NCI-H446 (cell line): ENCODE data around the gene WHRN.

Source experiments
- DNase-seq, 2 experiments: peaks; one replicate each; lab custom pipeline; 2025; lab: John Stamatoyannopoulos, UW

WHRN gene

DNA sequence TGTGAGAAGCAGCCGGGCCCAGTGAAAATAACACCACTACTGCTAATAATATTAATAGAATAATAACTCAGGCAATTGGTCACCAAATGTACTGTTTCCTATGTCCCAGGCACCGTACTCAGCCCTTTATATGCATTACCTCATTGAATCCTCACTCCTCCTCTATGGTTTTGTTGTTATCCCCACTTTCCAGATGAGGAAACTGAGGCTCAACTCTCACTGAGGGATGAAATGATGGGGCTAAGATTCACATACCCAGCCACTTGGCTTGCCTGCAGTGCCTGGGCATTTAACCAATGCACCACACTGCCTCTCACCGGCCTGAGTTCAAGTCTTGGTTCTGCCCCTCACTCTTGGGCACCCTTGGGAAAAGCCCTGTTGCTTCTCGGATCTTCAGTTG, 34.1 kb downstream of the WHRN start:
- no peak for DNase-seq

DNA sequence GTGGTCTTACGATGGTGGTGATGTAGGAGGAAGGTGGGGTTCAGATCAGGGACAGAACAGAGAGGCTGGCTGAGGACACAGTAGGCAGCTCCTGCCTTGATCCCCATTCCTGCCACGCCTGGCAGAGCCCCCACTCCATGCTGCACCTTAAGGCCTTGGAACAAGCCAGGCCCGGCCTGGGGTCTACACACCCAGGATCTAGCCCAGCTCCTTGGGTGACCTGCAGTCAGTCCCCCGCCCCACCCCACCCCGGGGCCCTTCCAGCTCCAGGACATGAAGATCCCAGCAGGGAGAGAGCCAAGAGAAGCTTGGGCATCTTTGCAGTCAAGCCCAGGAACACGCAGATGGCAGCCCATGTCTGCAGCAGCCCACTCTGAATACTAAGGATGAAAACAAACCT, 34.7 kb downstream of the WHRN start:
- no peak for DNase-seq

DNA sequence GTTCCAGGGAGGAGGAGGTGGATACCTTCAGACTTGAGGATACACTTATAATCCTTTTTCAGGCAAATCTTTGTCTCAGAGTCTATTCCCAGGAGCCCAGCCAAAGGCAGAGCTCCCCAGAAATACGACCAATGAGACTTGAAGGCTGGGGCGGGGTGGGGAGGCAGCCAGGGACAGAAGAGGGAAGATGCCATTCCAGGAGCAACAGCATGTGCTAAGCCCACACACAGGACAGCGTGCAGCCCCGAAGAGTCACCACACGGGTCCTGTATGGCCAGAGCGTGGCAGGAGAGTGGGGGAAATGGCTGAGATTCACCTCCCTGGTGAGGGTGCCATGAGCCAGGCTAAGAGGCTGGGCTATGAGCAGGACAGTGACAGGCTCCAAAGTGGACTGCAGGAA, 35.2 kb downstream of the WHRN start:
- DNase-seq, result no peak

DNA sequence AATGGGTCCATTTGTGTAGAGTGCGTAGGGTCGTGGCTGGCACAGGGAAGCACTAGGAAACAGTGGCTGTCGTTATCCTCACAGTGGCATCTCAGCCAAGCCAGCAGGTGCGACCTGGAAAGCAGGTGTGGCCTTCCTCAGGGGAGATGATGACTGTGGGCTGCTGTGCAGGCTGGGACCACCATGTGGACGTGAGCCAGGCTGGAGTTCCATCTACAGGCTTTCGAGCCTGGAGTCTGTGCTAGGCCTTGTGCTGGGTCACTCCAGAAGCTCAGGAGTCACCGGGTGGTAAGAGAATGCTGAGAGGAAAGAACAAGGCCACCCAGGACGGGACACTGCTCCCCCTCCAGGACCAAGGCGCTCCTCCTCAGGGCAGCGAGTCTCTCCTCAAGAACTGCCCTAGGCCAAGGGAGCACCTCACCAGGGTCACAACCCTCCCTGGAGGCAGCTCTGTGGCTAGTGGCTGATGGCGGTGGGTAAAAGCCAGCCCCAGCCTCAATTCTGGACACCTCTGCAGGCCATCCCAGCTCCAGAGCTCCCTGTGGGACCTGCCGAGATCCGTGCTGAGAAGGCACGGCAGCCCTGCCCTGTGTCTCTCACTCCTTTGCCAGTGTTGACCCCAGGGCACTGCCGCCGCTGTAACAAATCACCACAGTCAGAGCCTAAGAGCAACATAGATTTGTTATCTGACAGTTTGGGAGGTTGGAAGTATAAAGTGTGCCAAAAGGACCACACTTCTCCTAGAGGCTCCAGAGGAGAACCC, 36.0 kb downstream of the WHRN start:
- DNase-seq, result no peak

DNA sequence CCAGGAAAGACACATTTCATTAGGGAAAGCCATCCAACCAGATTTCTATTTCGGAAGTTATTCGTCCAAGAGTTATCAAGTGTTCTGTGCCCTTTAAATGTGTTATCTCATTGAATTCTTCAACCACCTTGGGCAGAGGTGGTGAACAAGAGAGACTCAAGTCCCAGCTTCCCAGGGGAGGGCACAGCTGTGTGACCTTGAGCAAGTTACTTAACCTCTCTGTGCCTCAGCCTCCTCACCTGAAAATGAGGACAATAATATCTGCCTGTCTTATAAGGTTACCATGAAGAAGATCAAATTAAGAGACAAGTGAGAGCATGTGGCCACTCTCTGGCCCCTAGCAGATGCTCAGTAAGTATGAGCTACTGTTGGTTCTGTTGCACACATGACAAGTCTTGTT, 37.4 kb downstream of the WHRN start:
- no peak for DNase-seq

DNA sequence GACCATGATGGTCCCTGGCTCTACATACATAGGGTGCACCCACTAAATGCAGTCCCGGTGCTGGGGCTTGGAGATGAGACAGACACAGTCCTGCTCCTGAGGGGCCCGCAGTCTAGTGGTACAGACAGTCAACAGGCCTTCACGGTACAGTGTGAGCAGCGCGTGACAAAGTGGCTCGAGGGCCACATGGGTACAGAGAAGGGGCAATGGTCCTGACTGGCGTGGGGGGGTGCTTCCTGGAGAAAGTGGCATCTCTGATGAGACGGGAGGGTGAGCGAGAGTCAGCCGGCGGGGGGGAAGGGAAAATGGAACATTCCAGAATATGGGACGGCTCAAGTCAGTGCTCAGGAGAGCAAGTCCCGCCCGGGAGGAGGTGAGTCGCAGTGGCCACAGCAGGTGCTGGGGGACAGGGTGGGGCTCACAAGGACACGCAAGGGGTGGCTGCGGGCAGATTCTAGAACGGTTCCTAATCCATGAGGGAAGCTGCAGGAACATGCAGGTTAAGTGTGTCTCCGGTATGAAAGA, 38.0 kb downstream of the WHRN start:
- DNase-seq, result no peak

DNA sequence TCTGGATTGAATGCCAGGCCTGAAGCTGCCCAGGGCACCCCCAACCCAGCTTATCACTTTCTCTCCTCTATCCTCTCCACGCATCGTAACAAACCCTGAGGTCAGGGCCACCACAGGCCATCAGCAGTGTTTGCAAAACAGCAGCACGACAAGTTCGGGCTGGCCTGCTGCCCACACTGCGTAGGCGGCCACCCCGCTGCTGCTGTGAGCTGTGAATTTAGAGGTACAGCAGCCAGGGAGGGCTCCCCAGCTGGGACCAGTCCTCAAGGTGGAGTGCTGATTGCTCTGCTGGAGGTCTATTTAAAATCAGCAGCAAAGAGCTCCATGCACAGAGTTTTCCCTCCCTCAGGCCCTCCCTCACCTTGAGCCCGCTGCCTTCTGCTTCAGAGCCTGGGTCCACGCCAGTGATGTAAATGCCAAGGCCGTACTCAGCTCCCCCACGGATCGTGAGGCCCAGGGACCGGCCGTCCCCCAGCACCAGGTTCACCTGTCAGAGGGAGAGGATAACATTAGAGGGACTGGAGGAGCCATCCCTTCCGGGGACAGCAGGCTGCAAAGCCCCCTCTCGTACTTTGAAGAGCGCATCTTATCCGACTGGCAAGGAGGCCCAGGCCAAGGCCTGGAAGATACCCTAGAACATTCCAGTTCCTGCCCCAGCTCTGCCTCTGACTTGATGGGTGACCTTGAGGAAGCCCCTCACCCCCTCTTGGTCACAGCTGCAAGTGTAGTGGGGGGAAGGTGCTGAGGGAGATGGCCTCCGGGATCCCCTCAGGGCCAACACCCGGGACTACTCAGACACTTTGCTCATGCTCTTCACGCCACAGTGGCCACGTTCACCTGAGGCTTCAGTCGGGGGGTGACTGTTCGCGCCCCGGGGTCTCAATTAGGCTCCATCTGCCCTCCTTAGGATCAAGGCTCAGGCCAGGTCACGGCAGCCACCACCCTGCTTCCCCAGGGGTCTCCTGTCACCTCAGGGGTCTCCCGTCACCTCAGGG, 39.1 kb downstream of the WHRN start:
- DNase-seq, result no peak

DNA sequence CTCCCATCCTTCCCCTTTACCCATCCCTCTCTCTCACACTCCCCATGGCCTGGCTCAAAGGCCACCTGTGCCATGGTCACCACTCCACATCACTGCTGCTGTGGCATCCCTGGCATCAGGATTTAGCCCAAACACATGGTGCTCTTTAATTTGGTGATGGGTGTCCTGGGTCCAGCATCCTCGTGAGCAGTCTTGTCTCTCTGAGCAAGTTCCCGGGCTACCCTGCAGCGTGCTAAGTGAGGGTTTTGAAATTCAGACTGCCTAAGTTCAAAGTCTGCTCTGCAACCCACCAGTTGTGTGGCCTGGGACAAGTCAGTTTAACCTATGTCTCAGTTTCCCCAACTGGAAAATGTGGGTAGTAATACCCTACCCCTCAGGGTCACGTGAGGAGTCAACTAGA, 39.9 kb downstream of the WHRN start:
- DNase-seq, result no peak

DNA sequence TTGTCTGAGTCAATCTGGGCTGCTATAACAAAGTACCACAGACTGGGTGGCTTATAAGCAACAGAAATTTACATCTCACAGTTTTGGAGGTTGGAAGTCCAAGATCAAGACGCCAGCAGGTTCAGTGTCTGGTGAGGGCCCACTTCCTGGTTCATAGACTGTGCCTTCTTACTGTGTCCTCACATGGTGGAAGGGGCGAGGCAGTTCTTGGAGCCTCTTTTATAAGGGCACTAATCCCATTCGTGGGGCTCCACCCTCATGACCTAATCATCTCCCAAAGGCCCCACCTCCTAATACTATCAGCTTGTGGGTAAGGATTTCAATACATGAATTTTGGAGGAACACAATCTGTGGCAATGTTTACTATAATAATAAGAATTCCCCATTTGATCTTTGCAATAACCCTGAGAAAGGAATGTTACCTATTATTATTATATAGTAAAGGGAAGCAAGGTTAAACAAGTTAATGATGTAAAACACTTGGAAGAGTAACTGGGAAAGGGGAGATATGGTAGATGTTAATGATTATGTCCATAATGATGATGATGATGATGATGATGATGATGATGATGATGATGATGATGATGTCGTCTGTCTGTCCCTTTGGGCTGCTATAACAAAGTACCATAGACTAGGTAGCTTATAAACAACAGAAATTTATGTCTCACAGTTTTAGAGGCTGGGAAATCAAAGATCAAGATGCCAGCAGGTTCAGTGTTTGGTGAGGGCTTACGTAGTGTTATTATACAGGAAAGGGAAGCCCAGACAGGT, 40.8 kb downstream of the WHRN start:
- DNase-seq, result no peak

DNA sequence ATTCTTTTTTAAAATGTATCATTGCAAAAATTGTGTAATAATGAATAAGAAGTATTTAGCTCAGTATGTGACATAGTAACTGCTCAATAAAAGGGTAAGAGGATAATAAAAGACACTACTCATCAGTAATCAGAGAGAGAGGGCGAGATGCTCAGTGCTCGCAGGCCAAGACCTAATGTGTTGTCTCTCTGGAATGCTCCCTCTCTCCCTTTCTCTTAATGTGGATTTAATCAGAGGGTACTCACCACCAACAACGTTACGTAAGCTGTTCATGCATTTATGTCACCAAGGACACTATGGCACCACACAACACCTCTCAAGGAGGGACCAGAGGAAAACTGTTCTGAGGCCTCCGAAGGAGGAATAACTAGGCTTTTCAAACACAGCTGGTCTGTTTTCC, 42.5 kb downstream of the WHRN start:
- DNase-seq, result no peak

DNA sequence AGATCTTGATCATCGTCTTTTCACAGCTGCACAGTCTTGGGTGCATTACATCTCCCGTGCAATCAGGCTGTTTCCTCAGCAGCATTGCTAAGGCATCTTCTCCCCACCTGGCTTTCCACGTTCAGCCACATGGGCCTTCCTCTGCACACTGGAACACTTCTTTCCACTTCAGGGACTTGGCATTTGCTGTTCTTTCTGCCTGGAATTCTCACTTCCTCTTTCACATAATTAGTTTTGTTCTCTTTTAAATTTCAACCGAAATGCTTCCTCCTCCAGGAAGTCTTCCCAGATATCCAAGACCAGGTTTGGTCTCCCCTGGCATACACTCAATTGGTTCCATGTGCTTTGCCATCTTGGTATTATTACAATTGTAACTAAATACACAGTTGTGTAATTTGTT, 43.8 kb downstream of the WHRN start:
- DNase-seq, result no peak

DNA sequence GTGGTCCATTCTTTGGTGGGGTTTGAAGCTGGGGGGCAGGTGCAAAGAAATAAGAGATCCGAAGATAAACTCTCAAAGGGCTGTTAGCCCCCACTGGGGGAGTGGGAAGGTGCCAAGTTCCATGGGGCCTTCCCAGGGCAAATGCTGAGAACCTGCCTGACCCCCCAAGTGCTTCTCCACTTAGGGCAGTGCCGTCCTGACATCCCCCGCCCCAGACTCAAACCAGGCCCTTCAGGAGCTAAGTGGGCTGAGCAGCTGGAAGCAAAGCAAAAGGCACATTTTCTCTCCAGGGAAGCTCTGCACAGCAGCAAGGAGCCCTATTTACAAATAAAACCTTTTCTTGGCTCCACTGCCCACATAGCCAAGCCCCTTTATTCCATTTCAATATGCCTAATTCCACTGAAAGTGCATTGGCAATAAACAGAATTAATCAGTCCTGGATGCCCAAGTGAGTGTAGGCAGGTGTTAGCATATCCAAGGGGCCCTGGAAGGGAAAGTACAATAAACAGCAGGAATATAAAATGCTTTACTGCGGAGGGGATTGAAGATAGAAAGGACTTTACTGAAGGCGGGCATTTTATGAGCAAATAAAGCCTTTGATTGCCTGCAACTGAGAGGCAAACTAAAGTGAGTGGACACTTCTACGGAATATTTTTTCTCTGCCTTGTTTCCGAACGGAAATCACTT, 44.6 kb downstream of the WHRN start:
- DNase-seq, result no peak

DNA sequence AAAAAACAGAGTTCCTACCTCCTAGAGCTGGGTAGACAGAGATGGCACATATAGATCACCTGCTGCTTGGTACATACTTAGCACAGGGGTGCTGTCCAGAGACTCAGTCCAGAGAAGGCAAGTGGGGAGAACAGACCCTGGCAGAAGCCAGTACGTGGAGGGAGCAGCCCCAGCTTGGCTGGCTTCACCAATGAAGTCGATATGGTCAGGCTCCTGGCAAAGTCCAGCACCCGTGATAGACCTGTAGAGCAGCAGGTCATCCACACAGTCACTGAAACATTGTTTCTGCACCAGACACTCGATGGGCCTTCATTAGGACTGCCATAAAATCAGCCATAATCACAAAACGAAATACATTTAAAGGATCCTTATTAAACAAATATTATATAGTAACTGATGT, 45.8 kb downstream of the WHRN start:
- no peak for DNase-seq

DNA sequence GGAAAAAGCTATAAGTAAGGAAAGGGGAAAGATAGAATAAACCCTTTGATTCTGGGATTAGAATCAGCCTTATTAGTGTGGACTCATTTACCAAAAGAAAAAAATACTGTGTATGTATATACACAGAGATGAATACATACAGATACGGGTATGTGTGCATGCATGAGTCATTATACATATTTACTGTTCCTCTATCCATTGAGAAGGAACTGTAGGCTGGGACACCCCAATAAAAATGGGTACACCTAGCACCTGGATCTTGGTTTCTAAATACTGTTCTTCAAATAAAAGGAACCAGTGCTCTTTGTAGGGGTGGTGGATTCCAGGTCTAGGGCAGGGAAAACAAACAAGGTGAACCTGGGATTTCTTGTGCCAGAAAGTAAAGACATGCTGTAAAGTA, 48.3 kb downstream of the WHRN start:
- DNase-seq, result no peak

DNA sequence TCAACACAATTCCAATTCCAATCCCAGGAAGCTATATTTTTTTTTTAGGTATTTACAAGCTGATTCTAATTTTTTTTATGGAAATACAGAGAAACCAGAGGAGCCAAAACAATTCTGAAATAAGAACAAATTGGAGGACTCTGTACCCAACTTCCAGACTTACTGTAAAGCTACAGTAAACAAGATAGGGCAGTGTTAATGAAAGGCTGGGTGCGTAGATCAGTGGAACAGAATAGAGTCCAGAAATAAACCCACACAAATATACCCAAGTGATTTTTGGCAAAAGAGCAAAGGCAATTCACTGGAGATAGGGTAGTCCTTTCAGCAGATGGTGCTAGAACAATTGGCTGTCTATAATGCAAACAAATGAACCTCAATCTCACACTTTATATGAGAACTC, 50.6 kb downstream of the WHRN start:
- DNase-seq, result no peak

DNA sequence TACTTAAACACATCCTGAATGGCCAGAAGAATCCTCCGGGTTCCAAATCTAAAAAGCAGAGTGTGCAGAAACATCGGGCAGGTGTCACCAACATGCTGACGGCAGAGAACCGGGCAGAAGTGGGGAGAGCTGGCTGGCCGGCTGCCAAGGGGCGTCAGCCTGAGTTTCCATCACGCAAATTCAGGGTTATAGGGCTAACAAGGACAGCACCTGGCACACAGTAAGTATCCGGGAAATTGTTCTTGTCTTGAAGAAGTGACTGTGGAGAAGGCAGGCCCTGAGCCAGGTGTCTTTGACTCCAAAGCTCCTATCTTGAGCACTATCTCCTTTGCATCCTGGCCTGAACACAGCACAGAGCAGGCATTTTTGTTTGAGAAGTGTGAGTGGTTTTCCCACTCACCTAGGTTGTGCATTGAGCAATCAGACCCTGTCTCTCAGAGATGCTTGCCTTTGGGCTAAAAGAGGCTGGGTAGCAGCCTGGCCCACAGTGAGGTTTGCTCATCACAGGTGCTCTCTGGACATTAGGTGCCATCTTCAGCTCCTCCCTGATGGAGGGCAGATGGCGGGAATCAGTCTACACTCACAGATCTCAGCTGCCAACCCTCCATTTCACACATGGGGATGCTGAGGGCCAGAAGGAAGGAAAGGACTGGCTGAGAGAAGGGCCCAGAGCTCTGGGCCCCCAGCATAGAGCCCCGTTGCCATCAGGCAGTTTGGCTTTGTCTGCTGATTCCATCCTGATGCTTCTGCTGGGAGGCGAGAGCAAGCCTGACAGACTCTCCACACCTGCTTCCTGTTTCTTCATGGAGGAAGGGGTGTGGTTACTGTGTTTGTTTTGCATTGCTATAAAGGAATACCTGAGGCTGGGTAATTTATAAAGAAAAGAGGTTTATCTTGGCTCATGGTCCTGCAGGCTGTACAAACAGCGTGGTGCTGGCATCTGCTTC, 52.8 kb downstream of the WHRN start:
- DNase-seq, result no peak

DNA sequence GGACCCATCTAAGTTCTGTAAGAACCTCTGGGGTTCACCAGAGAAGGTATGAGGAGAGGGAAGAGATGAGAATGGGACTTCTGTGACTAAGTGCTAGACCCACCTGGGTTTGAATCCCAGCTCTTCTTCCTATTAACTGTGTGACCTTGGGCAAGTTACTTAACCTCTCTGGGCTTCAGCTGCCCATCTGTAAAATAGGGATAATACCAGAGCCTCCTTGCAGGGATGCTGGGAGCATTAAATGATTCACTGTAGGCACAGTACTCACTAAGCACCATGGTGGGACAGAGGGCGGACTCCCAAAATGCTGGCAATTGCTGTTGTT, 53.6 kb downstream of the WHRN start:
- no peak for DNase-seq

DNA sequence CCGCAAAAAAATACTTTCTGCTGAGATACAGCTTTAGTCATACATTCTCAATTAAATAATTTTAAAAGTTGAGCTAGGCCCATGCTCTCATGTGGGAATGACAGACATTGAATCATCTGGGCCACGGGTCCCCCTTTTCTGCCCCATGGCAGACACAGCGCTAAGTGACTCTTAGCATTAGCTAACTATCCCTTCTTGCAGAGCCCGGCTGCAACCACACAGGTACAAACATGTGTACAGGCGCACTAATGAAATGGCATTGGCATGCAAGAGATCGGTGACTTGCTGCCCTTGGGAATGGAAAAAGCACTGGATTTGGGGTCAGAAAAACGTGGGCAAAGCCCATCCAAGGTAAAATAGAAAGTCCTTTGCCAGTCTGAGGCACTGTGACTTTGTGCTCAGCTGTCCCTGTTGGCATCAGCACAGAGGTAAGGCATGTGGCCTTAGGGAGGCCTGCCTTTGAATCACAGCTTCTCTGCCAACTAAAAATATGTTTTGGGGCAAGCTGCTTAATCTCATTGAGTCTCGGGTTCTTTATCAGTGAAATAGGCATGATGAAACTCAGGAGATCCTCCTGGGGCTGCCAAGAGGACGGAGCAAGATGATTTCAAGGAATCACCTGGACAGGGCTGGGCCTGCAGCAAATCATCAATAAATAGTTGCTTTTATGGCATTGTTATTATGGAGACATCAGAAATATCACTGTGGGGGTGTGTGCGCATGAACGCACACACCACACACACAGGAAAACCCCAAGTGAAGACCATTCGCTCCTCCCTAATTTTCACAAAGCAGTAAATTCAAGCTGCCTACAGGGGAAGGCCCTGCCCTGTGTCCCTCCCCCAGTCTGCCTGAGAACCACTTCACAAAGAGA, 54.2 kb downstream of the WHRN start:
- DNase-seq, result no peak

DNA sequence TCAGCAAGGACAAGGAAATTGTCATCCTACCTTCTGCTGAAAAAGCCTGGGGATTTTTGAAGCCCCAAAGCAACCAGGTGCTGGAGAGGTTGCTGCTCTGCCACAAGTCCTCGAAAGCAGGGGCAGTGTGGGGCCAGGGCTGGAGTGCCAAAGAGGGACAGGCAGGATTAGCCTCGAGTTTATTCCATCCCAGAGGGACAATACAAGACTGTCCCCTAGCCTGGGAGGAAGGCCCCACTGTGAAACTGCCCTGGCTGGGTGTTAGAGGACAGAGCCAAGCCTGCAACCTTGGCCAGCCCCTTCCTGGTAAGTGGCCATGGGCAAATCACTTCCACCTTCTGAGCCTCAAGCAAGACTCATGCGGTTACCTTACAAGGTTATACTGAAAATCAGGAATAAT, 55.1 kb downstream of the WHRN start:
- DNase-seq, result no peak

DNA sequence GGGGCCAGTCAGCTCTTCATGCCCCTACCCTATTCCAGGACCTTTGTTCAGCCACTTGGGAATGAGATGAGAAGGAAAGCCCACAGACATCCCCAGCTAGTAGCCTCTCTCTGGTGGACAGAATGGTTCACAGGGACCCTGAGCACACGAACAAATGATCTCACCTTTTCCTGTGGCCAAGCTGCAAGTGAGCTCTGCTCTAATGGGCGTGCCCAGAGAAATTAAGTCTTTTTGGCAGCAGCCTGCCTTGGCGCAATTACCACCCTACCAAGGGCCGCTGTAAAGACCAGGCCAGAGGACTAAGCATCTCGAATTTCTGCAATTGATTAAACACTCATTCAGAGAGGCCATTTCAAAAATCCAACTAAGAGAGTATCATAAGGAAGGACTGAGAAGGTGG, 56.0 kb downstream of the WHRN start:
- no peak for DNase-seq
